ENCODE data around the gene MUCL3. TPM values are rescaled to one million over a fixed set of nuclear protein-coding genes. Genes with fewer than 3 reads are reported as not detected.

MUCL3 gene
- total RNA-seq, 1 experiment from 2014 or later: 0.15 TPM

- intact Hi-C loops (cut with micrococcal nuclease): no loop called here
- ATAC-seq: no peak
Measured at GRCh38 chr6:30974490-30975252, 33.9 kb downstream of the MUCL3 start.

More at GRCh38 chr6:30974490-30975252, 33.9 kb downstream of the MUCL3 start:
- Histone ChIP-seq H3K4me2 (ENCODE audit: low read length) (no peak overlapping the region), H4K20me1 (ENCODE audit: insufficient read depth) (no peaks in the 10 kb centered on the region), H3K4me1 (ENCODE audit: control insufficient read depth in 1 of 2, insufficient read depth in 2 of 2, low read length in 2 of 2) (no peaks in the 10 kb centered on the region), H3K36me3 (ENCODE audit: control insufficient read depth in 1 of 2, insufficient read depth in 2 of 2, low read length in 2 of 2) (no peaks in the 10 kb centered on the region), H3K4me3 (replicated peaks in 1 of 2; ENCODE audit: low read depth in 1 of 2, low read length in 2 of 2) (no peak overlapping the region), H3K9me3 (ENCODE audit: control insufficient read depth in 1 of 2, insufficient read depth in 1 of 2, low read depth in 1 of 2, low read length in 2 of 2) (no peaks in the 10 kb centered on the region), H2AFZ (ENCODE audit: low read depth, low read length, poor library complexity, severe bottlenecking) (no peak overlapping the region), H3K79me2 (ENCODE audit: insufficient read depth, low read length) (no peaks in the 10 kb centered on the region), H3K27ac (ENCODE audit: low read depth, low read length) (no peak overlapping the region), H3K9me2 (ENCODE audit: insufficient read depth) (no peaks in the 10 kb centered on the region), H3K27me3 (ENCODE audit: insufficient read depth, low read length) (no peaks in the 10 kb centered on the region), H3K9ac (ENCODE audit: low read length) (no peak overlapping the region)
- ChIA-PET RAD21 (ENCODE audit: low non-redundant PET in 1 of 2, low total read pairs in 2 of 2, uncharacterized antibody in 2 of 2, unreplicated experiment in 2 of 2) (no interaction called here), CTCF (no interaction called here), POLR2A (no interaction called here)
- no TSS peak for BruUV-seq (replicated peaks)
- TF ChIP-seq POLR2AphosphoS5 (IDR thresholded peaks at IDR 0.05; ENCODE audit: low read depth, low read length) (no peak), CEBPB (IDR thresholded peaks at IDR 0.05; ENCODE audit: low read depth) (no peak), ZBTB33 (IDR thresholded peaks at IDR 0.05; ENCODE audit: extremely low read depth, insufficient replicate concordance, low read length) (no peak), EZH2phosphoT487 (IDR thresholded peaks at IDR 0.05; ENCODE audit: borderline replicate concordance) (no peak), REST (IDR thresholded peaks at IDR 0.05; ENCODE audit: low read depth) (no peak), RAD21 (IDR thresholded peaks at IDR 0.05; ENCODE audit: low read depth) (no peak), JUND (IDR thresholded peaks at IDR 0.05) (no peak), MAX (IDR thresholded peaks at IDR 0.05) (no peak)
- DNase-seq (ENCODE audit: low read depth, low spot score): no peak
